GM10266 (cell line): ENCODE results near the gene EXTL1.

Experiments
- DNase-seq: peaks from one replicate; pipeline ENCODE4 v3.0.0; 2012; ENCODE audit errors: extremely low spot score
- TF ChIP-seq, protein P1 (sequence below): IDR thresholded peaks from 2 replicates; pipeline ENCODE4 v1.5.1; 2012; ENCODE audit warnings: mild to moderate bottlenecking, low read depth; ENCODE audit not compliant: control insufficient read depth, insufficient read depth; ENCODE audit errors: missing control alignments

EXTL1 gene

DNA sequence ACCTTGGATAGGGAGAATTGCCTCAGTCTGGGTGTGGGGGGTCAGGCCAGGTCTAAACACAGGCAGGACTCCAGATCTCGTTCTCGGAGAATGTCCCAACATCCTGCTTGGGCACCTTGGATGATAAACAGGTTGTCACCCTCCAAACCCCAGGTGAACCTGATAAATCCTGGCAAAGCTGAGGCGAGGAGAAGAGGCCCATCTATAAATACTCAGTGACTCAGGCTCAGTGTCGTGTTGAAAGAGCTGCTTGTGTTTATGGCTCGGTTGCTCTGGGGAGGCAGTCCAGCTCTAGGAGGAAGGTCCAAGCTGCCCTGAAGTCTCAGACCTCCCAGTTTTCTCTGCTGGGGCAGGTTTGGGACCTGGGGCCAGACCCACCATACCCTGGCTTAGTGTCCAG is 61.6 kb downstream of the EXTL1 start:
- no peak for DNase-seq
- TF ChIP-seq, protein P1, sequence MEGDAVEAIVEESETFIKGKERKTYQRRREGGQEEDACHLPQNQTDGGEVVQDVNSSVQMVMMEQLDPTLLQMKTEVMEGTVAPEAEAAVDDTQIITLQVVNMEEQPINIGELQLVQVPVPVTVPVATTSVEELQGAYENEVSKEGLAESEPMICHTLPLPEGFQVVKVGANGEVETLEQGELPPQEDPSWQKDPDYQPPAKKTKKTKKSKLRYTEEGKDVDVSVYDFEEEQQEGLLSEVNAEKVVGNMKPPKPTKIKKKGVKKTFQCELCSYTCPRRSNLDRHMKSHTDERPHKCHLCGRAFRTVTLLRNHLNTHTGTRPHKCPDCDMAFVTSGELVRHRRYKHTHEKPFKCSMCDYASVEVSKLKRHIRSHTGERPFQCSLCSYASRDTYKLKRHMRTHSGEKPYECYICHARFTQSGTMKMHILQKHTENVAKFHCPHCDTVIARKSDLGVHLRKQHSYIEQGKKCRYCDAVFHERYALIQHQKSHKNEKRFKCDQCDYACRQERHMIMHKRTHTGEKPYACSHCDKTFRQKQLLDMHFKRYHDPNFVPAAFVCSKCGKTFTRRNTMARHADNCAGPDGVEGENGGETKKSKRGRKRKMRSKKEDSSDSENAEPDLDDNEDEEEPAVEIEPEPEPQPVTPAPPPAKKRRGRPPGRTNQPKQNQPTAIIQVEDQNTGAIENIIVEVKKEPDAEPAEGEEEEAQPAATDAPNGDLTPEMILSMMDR = no peak

DNA sequence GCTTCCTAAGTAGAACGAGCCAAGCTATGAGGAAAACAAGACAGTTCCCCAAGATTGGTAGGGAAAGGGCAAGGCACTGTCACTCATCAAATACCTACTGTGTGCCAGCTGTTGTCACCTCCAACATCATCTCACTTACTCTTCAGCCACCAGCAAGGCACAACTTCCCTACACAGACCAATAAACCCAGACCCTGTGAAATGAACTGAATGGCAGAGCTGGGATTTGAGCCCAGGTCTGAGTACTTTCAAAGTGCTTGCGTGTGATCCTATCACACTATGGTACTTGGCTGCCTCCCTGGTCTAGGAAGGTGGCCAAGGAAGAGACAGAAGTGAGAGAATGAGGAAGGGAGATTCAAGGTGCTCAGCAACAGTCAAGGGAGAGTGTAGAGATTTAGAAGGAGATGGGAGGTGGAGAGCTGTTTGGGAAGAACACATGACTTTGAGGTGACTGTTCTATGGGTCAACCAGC is 62.6 kb downstream of the EXTL1 start:
- DNase-seq = no peak
- TF ChIP-seq, protein P1 = no peak

GRCh38 chr1:26084844-26085243 is 63.3 kb downstream of the EXTL1 start:
- DNase-seq = no peak
- TF ChIP-seq, protein P1 = no peak
